Transverse colon (tissue), 4 donors: ENCODE results near the gene GCLC. TPM values are rescaled to one million over a fixed set of nuclear protein-coding genes. Genes with fewer than 3 reads are reported as not detected.

ENCODE experiments used
- DNase-seq: peaks from one replicate; pipeline ENCODE4 v3.0.0-alpha.2; 2019
- H3K27ac ChIP-seq, 4 donors: fragments of 200-600 bp; sonication (generic); 2 replicates each; pipeline ENCODE4 v1.5.1; 2016 to 2018; ENCODE audit warnings: inconsistent platforms in 4 of 4
- H3K27me3 ChIP-seq: fragments of 200-600 bp; sonication (generic); 2 replicates; pipeline ENCODE4 v1.5.1; 2017; ENCODE audit warnings: inconsistent platforms
- H3K36me3 ChIP-seq, 4 donors: fragments of 200-600 bp; sonication (generic); 2 replicates each; pipeline ENCODE4 v1.5.1; 2017 to 2019; ENCODE audit warnings: inconsistent platforms in 4 of 4
- H3K4me1 ChIP-seq, 4 donors: fragments of 200-600 bp; sonication (generic); 2 replicates each; pipeline ENCODE4 v1.5.1; 2017 to 2020; ENCODE audit warnings: inconsistent platforms in 4 of 4
- H3K4me3 ChIP-seq, 4 donors: fragments of 200-600 bp; sonication (generic); 1 replicate in 1 of 4; 2 replicates in 3 of 4; pipeline versions ENCODE4 v1.5.1 to v1.6.1; 2017 to 2019; ENCODE audit warnings: inconsistent platforms in 4 of 4
- H3K9me3 ChIP-seq, 2 donors: fragments of 200-600 bp; sonication (generic); 2 replicates each; pipeline ENCODE4 v1.5.1; 2017 to 2019; ENCODE audit warnings: inconsistent platforms in 2 of 2
- CTCF ChIP-seq, 5 experiments: fragments of 200-600 bp in 3 of 5; fragments of 450-650 bp in 2 of 5; sonication (generic) in 3 of 5; IDR thresholded peaks; 1 replicate in 2 of 5; 2 replicates in 3 of 5; pipeline ENCODE4 v1.5.1; 2016 to 2017; ENCODE audit warnings: antibody characterized with exemption in 5 of 5, inconsistent platforms in 3 of 5, mild to moderate bottlenecking in 2 of 5, moderate library complexity in 1 of 5
- EP300 ChIP-seq: sonication (generic); formaldehyde crosslinking; IDR thresholded peaks from one replicate; pipeline ENCODE4 v1.6.1; 2017; ENCODE audit warnings: antibody characterized with exemption, low read depth
- POLR2A ChIP-seq: fragments of 450-650 bp; IDR thresholded peaks from one replicate; pipeline ENCODE4 v1.6.1; 2016; ENCODE audit warnings: antibody characterized with exemption, mild to moderate bottlenecking, moderate library complexity
- POLR2AphosphoS5 ChIP-seq, 3 donors: sonication (generic); formaldehyde crosslinking; IDR thresholded peaks; one replicate each; pipeline ENCODE4 v1.6.1; 2016; ENCODE audit warnings: antibody characterized with exemption in 3 of 3
- WGBS, 2 donors: methylation state at CpG; one replicate each; pipeline ENCODE4 v1.1.5; 2018; ENCODE audit warnings: low coverage in 1 of 2; 5-methylcytosine and 5-hydroxymethylcytosine counted together
- in situ Hi-C, 4 donors: fragments of 200-750 bp; cut with MboI; loops; one replicate each; pipeline versions ENCODE4 v1.15.0 to v1.15.1; 2017; ENCODE audit warnings: low sequenced_read_pairs in 3 of 4, low pct_ligation_motif_present in 1 of 4, low pct_unique_long_range_greater_than_20kb in 1 of 4
- intact Hi-C: fragments of 100-400 bp; cut with DNase I; formaldehyde crosslinking; loops from one replicate; pipeline ENCODE4 v1.15.1; 2023; ENCODE audit warnings: low total_unique reads
- total RNA-seq, 4 donors: library from RNA; depleted of rRNA; stranded (reverse); fragments of >200 nt; gene quantifications; one replicate each; pipeline ENCODE4 v1.1.0, GENCODE V29; 2016

GCLC gene
- total RNA-seq, 4 donors from 2014 or later: 35.2 to 146 (median 64.1) TPM

GRCh38 chr6:53492860-53493634 is 51.9 kb downstream of the GCLC start:
- Histone ChIP-seq H3K4me3 (no peak overlapping the region), H3K4me1 (peaks cover 0 to 20% (median 3%) of the 10 kb centered on the region in 4 donors), H3K9me3 (no peaks in the 10 kb centered on the region), H3K27ac (peak overlapping the region in 1 of 4 donors; percentile 5), H3K27me3 (no peaks in the 10 kb centered on the region), H3K36me3 (peaks cover 0 to under 1% (median 0%) of the 10 kb centered on the region in 4 donors)
- in situ Hi-C loops (loop anchor here in 1 of 4 donors (10.0 kb wide), 1 partner anchor 232 kb away; no protein-coding TSS in a partner anchor), intact Hi-C loops (loop anchor here (2.0 kb wide), 1 partner anchor 236 kb away; no protein-coding TSS in a partner anchor)
- DNase-seq: no peak
- TF ChIP-seq CTCF (IDR thresholded peaks at IDR 0.05) (peak; percentile 71 to 84 (median 76)), POLR2A (no peak), EP300 (no peak), POLR2AphosphoS5 (IDR thresholded peaks at IDR 0.05) (peak in 1 of 3 donors; percentile 16)
- 20 to 24% methylated on average over 10 to 11 of the region's 11 CpGs for WGBS, 2 donors

GRCh38 chr6:53487080-53487479 is 57.8 kb downstream of the GCLC start:
- in situ Hi-C loops (loop anchor here in 1 of 4 donors (10.0 kb wide), 1 partner anchor 312 kb away; no protein-coding TSS in a partner anchor), intact Hi-C loops (no loop called here)
- no peaks in the 10 kb centered on the region for H3K36me3 ChIP-seq
- H3K27ac ChIP-seq: no peak overlapping the region
- peaks cover 0 to 8% (median 4%) of the 10 kb centered on the region in 4 donors for H3K4me1 ChIP-seq
- TF ChIP-seq POLR2A (no peak), EP300 (no peak), POLR2AphosphoS5 (IDR thresholded peaks at IDR 0.05) (no peak), CTCF (IDR thresholded peaks at IDR 0.05) (no peak)
- 11% methylated on average over 3 of the region's 3 CpGs for WGBS, 2 donors
- DNase-seq: no peak
- no peaks in the 10 kb centered on the region for H3K9me3 ChIP-seq
- no peaks in the 10 kb centered on the region for H3K27me3 ChIP-seq
- H3K4me3 ChIP-seq: no peak overlapping the region

- Histone ChIP-seq H3K27me3 (no peaks in the 10 kb centered on the region), H3K4me1 (peaks cover 0 to 8% (median 4%) of the 10 kb centered on the region in 4 donors), H3K36me3 (no peaks in the 10 kb centered on the region), H3K4me3 (no peak overlapping the region), H3K9me3 (no peaks in the 10 kb centered on the region), H3K27ac (no peak overlapping the region)
- intact Hi-C loops: no loop called here
- in situ Hi-C loops: loop anchor here in 1 of 4 donors (10.0 kb wide), 1 partner anchor 312 kb away; no protein-coding TSS in a partner anchor
- WGBS, 2 donors: 38 to 44% methylated on average over 3 of the region's 3 CpGs
- TF ChIP-seq POLR2A (no peak), CTCF (IDR thresholded peaks at IDR 0.05) (no peak), POLR2AphosphoS5 (IDR thresholded peaks at IDR 0.05) (no peak), EP300 (no peak)
- DNase-seq: no peak
These were observed 58.2 kb downstream of the GCLC start for GRCh38 chr6:53486679-53487078.

GRCh38 chr6:53484476-53485280 is 60.2 kb downstream of the GCLC start:
- no peak for TF ChIP-seq POLR2AphosphoS5 (IDR thresholded peaks at IDR 0.05)
- TF ChIP-seq CTCF (IDR thresholded peaks at IDR 0.05): peak; percentile 89 to 98 (median 94)
- H3K36me3 ChIP-seq: no peaks in the 10 kb centered on the region
- H3K4me3 ChIP-seq: no peak overlapping the region
- in situ Hi-C loops: loop anchor here (5.0 to 10.0 kb wide), 3 partner anchors 310 to 317 kb away; no protein-coding TSS in a partner anchor
- 23 to 24% methylated on average over 8 to 9 of the region's 9 CpGs for WGBS, 2 donors
- DNase-seq: peak; percentile 77
- no peaks in the 10 kb centered on the region for H3K27me3 ChIP-seq
- peak overlapping the region in 1 of 4 donors; percentile 18 for H3K27ac ChIP-seq
- intact Hi-C loops: loop anchor here (1.0 kb wide), 1 partner anchor 313 kb away; no protein-coding TSS in a partner anchor
- H3K9me3 ChIP-seq: no peaks in the 10 kb centered on the region
- peaks cover 0 to 8% (median 4%) of the 10 kb centered on the region in 4 donors for H3K4me1 ChIP-seq
